Panc1 (cell line): ENCODE data around the gene TMEM131. TPM values are rescaled to one million over a fixed set of nuclear protein-coding genes. Genes with fewer than 3 reads are reported as not detected.

Source experiments
- ATAC-seq: fragments of 200-7000 bp; cut with Tn5 transposase; 2 replicates; pipeline ENCODE4 v1.9.1; 2020; ENCODE audit warnings: mild to moderate bottlenecking, moderate library complexity
- BruUV-seq: library from RNA; stranded (reverse); fragments of 400-500 nt; replicated peaks from 2 replicates; lab custom pipeline; 2021; lab: Mats Ljungman, UMichigan
- CTCF ChIA-PET: fragments of 300-600 bp; sonication (Branson Sonifier 250); formaldehyde crosslinking; loops from one replicate; lab custom pipeline; 2022; ENCODE audit warnings: antibody characterized with exemption; lab: Charles Lee
- POLR2A ChIA-PET: fragments of 300-600 bp; sonication (Branson Sonifier 250); formaldehyde crosslinking; loops from one replicate; lab custom pipeline; 2022; ENCODE audit warnings: antibody characterized with exemption; lab: Charles Lee
- DNase-seq: peaks from one replicate; pipeline ENCODE4 v3.0.0-alpha.2; 2010; ENCODE audit warnings: low read depth, low spot score
- H3K27ac ChIP-seq: 2 replicates; pipeline ENCODE4 v1.5.1; 2011; ENCODE audit warnings: mild to moderate bottlenecking, low read length, inconsistent platforms
- H3K27me3 ChIP-seq: fragments of 200-500 bp; sonication (Bioruptor generic); 2 replicates; pipeline ENCODE4 v1.6.0; 2014; ENCODE audit warnings: low read length, inconsistent platforms; ENCODE audit not compliant: control insufficient read depth, insufficient read depth
- H3K36me3 ChIP-seq: fragments of 200-500 bp; sonication (Bioruptor generic); 2 replicates; pipeline ENCODE4 v1.5.1; 2014; ENCODE audit warnings: inconsistent platforms, mild to moderate bottlenecking, low read length, moderate library complexity; ENCODE audit not compliant: control insufficient read depth, insufficient read depth
- H3K4me1 ChIP-seq: 2 replicates; pipeline ENCODE4 v1.5.1; 2011; ENCODE audit warnings: inconsistent platforms, mild to moderate bottlenecking, low read length, moderate library complexity; ENCODE audit not compliant: control insufficient read depth, insufficient read depth
- H3K4me3 ChIP-seq, 2 experiments: 2 replicates each; pipeline ENCODE4 v1.5.1; 2011 to 2012; ENCODE audit warnings: low read depth in 2 of 2, low read length in 2 of 2, mild to moderate bottlenecking in 2 of 2, inconsistent platforms in 1 of 2, moderate library complexity in 1 of 2
- H3K9me3 ChIP-seq: fragments of 200-500 bp; sonication (Bioruptor generic); 2 replicates; pipeline ENCODE4 v1.5.1; 2014; ENCODE audit warnings: low read depth, mild to moderate bottlenecking, inconsistent platforms, low read length, moderate library complexity; ENCODE audit not compliant: control insufficient read depth, insufficient read depth
- POLR2AphosphoS5 ChIP-seq: IDR thresholded peaks from 2 replicates; pipeline ENCODE4 v1.6.1; 2012; ENCODE audit warnings: mild to moderate bottlenecking, low read depth, low read length, moderate library complexity
- REST ChIP-seq, 2 experiments: IDR thresholded peaks; 2 replicates each; pipeline ENCODE4 v1.6.1; 2011 to 2012; ENCODE audit warnings: low read depth in 2 of 2, control low read depth in 1 of 2, low read length in 1 of 2, mild to moderate bottlenecking in 1 of 2, moderate library complexity in 1 of 2; ENCODE audit not compliant: insufficient read depth in 1 of 2
- SIN3A ChIP-seq: IDR thresholded peaks from 2 replicates; pipeline ENCODE4 v1.6.1; 2012; ENCODE audit warnings: low read depth, mild to moderate bottlenecking, low read length, moderate library complexity, borderline replicate concordance; ENCODE audit not compliant: insufficient read depth
- TCF7L2 ChIP-seq: IDR thresholded peaks from 2 replicates; pipeline ENCODE4 v1.6.1; 2011; ENCODE audit warnings: mild to moderate bottlenecking, low read depth, low read length, inconsistent platforms
- in situ Hi-C: cut with HindIII; loops from 2 replicates; pipeline ENCODE4 v1.10.0; 2016; ENCODE audit warnings: low sequenced_read_pairs, low pct_unique_long_range_greater_than_20kb
- intact Hi-C: fragments of 100-400 bp; cut with micrococcal nuclease; formaldehyde crosslinking; loops from one replicate; pipeline ENCODE4 v1.10.0; 2022; ENCODE audit not compliant: unreplicated experiment
- total RNA-seq: library from RNA; stranded (reverse); gene quantifications from one replicate; pipeline ENCODE4 v1.2.1, GENCODE V29; 2021; ENCODE audit not compliant: unreplicated experiment
- TF ChIP-seq, protein P1 (sequence below): fragments of 450-650 bp; IDR thresholded peaks from 2 replicates; pipeline ENCODE4 v1.5.1; 2017; ENCODE audit warnings: mild to moderate bottlenecking

The TMEM131 gene
- total RNA-seq, 1 experiment from 2014 or later, result 43.4 TPM

DNA sequence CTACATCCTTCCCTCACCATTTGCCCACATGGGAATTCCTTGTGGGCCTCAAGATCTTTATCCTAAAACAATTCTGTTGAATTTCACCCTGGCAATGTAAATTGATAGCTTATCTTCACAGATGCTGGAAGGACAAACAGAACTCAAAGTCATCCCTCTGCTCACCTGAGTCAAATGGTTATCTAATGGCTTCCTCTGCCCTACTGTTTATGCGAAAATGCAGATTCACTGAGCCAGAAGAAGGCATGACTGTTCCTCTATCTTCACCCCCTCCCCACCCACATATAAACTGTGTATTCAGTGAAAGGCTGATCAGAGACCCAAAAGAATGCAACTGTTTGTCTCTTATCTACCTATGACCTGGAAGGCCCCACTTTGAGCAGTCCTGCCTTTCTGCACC is 47.4 kb upstream of the TMEM131 start:
- BruUV-seq, result no TSS peak
- in situ Hi-C loops, result no loop called here
- intact Hi-C loops, result no loop called here
- Histone ChIP-seq H3K4me3 (no peak overlapping the region), H3K36me3 (no peaks in the 10 kb centered on the region), H3K27me3 (no peaks in the 10 kb centered on the region), H3K9me3 (no peaks in the 10 kb centered on the region), H3K27ac (no peak overlapping the region), H3K4me1 (no peaks in the 10 kb centered on the region)
- ChIA-PET POLR2A (no interaction called here), CTCF (no interaction called here)
- ATAC-seq (no peak), DNase-seq (no peak)
- TF ChIP-seq REST (IDR thresholded peaks at IDR 0.05; ENCODE audit: insufficient read depth in 1 of 2, low read depth in 2 of 2, low read length in 1 of 2) (no peak), TCF7L2 (no peak), POLR2AphosphoS5 (no peak), SIN3A (no peak)
- TF ChIP-seq, protein P1, sequence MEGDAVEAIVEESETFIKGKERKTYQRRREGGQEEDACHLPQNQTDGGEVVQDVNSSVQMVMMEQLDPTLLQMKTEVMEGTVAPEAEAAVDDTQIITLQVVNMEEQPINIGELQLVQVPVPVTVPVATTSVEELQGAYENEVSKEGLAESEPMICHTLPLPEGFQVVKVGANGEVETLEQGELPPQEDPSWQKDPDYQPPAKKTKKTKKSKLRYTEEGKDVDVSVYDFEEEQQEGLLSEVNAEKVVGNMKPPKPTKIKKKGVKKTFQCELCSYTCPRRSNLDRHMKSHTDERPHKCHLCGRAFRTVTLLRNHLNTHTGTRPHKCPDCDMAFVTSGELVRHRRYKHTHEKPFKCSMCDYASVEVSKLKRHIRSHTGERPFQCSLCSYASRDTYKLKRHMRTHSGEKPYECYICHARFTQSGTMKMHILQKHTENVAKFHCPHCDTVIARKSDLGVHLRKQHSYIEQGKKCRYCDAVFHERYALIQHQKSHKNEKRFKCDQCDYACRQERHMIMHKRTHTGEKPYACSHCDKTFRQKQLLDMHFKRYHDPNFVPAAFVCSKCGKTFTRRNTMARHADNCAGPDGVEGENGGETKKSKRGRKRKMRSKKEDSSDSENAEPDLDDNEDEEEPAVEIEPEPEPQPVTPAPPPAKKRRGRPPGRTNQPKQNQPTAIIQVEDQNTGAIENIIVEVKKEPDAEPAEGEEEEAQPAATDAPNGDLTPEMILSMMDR, result no peak

- POLR2A ChIA-PET, result no interaction called here
- Histone ChIP-seq H3K27ac (no peak overlapping the region), H3K9me3 (no peaks in the 10 kb centered on the region), H3K27me3 (no peaks in the 10 kb centered on the region), H3K4me1 (no peaks in the 10 kb centered on the region), H3K4me3 (no peak overlapping the region), H3K36me3 (no peaks in the 10 kb centered on the region)
- intact Hi-C loops (no loop called here), in situ Hi-C loops (no loop called here)
- ATAC-seq, result no peak
- no peak for DNase-seq
- no TSS peak for BruUV-seq
- no peak for TF ChIP-seq REST (IDR thresholded peaks at IDR 0.05; ENCODE audit: insufficient read depth in 1 of 2, low read depth in 2 of 2, low read length in 1 of 2)
- TF ChIP-seq, protein P1, result no peak
- TF ChIP-seq SIN3A, result no peak
- TF ChIP-seq TCF7L2, result no peak
- TF ChIP-seq POLR2AphosphoS5, result no peak
- CTCF ChIA-PET, result no interaction called here
Measured at GRCh38 chr2:98040331-98040939, 44.7 kb upstream of the TMEM131 start.
